Measurements from ENCODE around the gene STAP1.

GRCh38 chr4:67604029-67604381, 45.5 kb downstream of the STAP1 start:
- TF ChIP-seq USF1 (IDR thresholded peaks at IDR 0.05; ENCODE audit: borderline replicate concordance, low read depth): no peak
- TF ChIP-seq CTCF (IDR thresholded peaks at IDR 0.05): no peak
- no peak for TF ChIP-seq POLR2AphosphoS5 (IDR thresholded peaks at IDR 0.05; ENCODE audit: low read depth, low read length)
- no peak for TF ChIP-seq ZBTB33 (IDR thresholded peaks at IDR 0.05; ENCODE audit: borderline replicate concordance, low read depth)
- no peak for TF ChIP-seq PBX3 (IDR thresholded peaks at IDR 0.05)
- TF ChIP-seq GABPA (IDR thresholded peaks at IDR 0.05; ENCODE audit: low read depth): no peak
- no peak for TF ChIP-seq REST (IDR thresholded peaks at IDR 0.05; ENCODE audit: low read depth, low read length)
- no peak for TF ChIP-seq FOXM1 (IDR thresholded peaks at IDR 0.05; ENCODE audit: low read depth)
- no peak for TF ChIP-seq RAD21 (IDR thresholded peaks at IDR 0.05; ENCODE audit: low read length)
- no peak for TF ChIP-seq EZH2phosphoT487 (IDR thresholded peaks at IDR 0.05; ENCODE audit: borderline replicate concordance, low read depth)
- TF ChIP-seq YY1 (IDR thresholded peaks at IDR 0.05; ENCODE audit: low read depth): no peak
- TF ChIP-seq, protein P1, sequence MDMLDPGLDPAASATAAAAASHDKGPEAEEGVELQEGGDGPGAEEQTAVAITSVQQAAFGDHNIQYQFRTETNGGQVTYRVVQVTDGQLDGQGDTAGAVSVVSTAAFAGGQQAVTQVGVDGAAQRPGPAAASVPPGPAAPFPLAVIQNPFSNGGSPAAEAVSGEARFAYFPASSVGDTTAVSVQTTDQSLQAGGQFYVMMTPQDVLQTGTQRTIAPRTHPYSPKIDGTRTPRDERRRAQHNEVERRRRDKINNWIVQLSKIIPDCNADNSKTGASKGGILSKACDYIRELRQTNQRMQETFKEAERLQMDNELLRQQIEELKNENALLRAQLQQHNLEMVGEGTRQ (IDR thresholded peaks at IDR 0.05; ENCODE audit: borderline replicate concordance, low read depth, low read length): no peak
- no peak for TF ChIP-seq CHD2 (IDR thresholded peaks at IDR 0.05; ENCODE audit: low read length, partially characterized antibody)
- no peak for TF ChIP-seq MXI1 (IDR thresholded peaks at IDR 0.05; ENCODE audit: low read depth, low read length)

All from SK-N-SH (cell line).